OCI-M2 (cell line): ENCODE results near the gene TMEM107.

ENCODE experiments used
- DNase-seq: peaks from one replicate; lab custom pipeline; 2025; ENCODE audit not compliant: unreplicated experiment; lab: John Stamatoyannopoulos, UW

TMEM107 gene

GRCh38 chr17:8138672-8139371, 37.4 kb downstream of the TMEM107 start:
- DNase-seq = peak; percentile 97

- DNase-seq = no peak
Measured at GRCh38 chr17:8138374-8138671, 37.9 kb downstream of the TMEM107 start.

DNA sequence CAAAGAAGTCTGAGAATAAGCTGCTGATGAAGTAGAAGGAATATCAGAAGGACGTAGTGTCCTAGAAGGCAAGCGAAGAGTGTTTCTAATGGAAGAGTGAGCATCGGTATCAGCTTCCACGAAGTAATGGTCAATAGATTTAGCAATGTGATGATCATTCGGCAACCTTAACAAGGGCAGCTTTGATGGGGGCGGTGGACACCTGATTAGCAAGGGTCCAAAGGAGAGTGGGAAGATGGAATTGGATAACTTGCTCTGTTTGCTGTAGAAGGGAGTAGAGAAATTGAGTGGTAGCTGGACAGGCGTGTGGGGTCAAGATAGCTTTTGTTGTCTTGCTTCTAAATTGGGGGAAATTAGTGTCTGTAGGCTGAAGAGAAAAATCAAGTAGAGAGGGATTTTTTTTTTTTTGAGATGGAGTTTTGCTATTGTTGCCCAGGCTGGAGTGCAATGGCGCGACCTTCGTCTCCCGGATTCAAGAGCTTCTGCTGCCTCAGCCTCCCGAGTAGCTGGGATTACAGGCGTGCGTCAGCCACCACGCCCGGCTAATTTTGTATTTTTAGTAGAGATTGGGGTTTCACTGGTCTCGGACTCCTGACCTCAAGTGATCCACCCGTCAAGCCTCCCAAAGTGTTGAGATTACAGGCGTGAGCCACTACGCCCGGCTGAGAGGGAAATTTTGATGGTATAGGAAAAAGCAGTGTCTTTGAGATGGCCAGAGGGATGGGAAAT, 38.4 kb downstream of the TMEM107 start:
- DNase-seq = no peak

DNA sequence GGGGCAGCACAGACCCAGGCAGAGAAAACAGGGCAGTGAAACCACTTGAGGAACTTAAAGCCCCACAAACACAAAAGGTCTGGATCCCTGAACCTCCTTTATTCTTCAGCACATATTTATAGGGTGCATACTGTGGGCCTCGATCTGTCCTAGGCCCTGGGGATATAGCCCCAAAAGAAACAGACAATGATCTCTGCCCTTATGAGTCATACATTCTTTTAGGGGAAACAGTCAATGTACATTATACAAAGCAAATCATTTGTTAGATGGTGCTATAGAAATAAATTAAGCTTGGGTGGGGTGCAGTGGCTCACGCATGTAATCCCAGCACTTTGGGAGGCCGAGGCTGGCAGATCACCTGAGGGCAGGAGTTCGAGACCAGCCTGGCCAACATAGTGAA, 42.2 kb downstream of the TMEM107 start:
- DNase-seq = no peak

DNA sequence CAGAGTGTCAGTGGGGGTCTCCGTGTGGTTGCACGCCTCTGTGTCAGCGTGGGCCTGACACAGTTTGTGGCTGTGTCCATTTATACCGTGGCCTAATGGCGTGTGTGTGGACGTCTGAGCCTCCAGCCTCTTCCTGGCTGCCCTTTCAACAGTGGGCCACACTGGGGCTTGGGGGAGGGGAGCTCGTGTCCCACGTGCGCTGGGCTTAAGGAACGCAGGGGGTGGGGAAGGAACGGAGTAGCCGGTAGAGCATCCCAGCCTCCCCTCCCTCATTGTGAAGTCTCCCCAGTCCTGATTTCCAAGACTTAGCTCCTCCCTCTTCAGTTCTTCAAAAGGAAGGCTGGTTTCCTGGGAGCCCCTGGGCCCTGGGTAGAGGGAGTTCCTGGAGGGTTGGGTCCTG, 42.8 kb downstream of the TMEM107 start:
- no peak for DNase-seq

DNA sequence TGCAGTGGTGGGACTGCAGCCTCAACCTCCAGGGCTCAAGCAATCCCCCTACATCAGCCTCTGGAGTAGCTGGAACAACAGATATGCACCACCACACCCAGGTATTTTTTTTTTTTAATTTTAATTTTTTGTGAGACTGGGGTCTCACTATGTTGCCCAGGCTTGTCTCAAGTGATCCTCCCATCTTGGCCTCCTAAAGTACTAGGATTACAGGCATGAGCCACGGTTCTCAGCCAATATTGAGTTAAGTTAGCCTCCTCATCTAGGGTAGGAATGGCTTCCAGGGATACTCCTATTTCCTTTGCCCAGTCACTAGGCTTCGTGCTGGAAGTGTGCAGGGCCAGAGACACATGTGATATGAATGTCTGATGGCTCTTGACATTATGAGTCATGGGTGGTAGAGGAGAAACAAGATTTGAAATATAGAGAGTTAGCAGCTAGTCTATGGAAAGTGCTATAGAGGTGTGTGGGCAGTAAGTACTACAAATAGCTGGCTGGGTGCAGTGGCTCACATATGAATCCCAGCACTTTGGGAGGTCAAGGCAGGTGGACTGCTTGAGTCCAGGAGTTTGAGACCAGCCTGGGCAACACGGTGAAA, 44.2 kb downstream of the TMEM107 start:
- DNase-seq = no peak

DNA sequence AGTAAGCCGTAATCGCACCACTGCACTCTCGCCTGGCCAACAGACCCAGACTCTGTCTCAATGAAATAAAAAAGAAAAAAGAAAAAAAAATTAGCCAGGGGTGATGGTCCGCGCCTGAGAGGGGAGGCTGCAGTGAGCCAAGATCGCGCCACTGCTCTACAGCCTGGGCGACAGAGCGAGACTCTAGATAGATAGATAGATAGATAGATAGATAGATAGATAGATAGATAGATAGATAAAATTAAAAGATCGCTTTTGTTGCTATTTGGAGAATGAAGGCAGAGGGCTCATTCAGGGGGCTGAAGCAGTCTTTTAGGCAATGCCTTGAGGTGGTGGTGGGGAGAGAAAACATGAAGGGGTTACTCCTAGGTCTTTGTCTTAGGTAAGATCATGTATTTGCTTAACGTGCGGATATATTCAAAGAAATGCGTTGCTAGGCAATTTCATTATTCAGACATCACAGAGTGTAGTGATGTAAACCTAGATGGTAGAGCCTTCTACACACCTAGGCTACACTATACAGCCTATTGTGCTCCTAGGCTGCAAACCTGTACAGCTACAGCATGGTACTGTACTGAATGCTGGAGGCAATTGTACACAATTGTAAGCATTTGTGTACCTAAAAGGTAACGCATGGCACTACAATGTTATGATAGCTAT, 47.9 kb downstream of the TMEM107 start:
- DNase-seq = no peak

DNA sequence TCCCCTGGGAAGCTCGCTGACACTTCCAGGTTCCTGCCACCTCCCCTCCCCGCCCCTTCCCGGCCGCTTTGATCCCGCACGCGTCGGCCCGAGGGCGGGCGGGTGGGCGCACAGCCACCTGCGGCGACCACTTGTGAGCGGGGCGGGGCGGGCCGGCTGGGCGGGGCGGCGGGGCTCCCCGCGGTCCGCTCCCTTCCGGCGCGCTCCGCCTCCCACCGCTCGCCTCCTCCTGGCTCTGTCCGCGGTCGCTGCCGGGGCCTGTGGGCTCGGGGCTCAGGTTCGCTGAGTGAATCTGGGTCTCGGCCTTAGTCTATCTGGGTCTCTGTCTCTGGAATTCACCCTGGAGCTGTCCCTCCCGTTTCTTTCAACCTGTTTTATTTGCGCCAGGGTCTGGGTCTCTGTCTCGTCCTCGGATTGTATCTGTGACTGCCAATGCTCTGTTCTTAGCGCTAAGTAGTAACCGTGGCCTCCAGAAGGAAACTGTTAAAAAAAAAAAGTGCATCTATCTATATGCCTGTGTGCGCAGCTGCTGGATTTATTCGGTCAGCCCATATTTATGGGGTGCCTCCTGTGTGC, 49.6 kb downstream of the TMEM107 start:
- no peak for DNase-seq

DNA sequence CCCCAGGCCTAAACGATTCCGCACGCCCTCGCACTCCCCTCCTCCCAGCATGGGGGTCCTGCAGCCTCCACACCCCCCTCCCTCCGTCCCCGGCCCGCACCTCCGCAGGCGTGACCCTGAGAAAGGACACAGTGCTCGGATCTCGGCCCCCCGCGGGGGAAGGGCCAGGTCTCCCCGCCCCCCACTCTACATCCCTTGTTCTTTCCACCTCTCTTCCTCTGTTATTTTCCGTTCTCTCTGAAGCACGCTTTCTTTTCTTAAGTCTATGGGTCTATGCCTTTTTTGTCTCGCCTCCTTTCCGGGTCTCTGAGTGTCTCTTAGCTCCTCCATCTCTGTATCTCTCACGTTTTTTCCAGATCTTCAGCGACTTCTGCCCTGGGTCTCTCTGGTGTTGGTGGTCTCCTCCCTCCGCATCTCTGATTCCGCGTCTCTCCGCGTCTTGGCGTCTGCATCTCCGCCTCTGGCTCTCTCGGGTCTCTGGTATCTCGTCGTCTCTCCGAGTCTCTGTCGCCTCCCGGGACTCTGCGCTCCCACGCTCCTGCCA, 50.2 kb downstream of the TMEM107 start:
- no peak for DNase-seq

- peak; percentile 47 for DNase-seq
Measured at GRCh38 chr17:8125154-8125946, 50.8 kb downstream of the TMEM107 start.

DNA sequence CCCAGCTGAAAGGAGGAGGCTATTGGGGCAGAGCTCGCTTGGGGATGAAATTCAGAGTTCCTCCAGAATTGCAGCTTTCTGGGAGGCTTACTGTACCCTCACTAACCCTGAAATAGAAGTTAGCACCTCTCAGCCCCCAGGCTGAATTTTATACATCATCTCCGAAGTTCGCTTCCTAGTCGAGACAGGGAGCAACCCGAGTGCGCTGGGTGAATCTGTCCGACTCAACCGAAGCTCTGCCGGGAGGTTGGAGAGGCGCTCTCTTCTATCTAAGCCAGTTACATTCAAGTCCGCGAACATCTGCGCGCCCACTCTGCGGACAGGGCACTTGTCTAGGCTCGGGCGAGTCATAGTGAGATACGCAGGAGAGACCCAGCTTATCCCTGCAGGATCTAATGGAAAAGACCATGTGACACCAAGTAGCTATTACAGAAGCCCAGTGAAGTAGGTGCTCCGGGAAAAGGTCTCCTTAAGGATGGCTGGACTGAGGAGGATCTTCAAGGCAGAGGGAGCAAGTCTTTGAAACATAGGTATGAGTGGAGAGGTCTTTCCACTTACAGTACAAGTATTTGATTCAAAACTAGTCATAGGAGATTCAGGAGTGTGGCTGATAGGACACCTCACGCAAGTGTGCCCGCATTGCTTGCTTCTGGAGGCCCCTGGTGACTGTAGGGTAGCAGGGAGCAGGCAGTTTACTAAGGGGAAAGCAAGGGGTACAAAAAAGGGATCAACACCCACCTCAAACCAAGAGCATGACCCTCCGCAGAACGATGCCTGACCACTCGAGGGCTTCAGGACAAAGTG, 51.6 kb downstream of the TMEM107 start:
- no peak for DNase-seq

DNA sequence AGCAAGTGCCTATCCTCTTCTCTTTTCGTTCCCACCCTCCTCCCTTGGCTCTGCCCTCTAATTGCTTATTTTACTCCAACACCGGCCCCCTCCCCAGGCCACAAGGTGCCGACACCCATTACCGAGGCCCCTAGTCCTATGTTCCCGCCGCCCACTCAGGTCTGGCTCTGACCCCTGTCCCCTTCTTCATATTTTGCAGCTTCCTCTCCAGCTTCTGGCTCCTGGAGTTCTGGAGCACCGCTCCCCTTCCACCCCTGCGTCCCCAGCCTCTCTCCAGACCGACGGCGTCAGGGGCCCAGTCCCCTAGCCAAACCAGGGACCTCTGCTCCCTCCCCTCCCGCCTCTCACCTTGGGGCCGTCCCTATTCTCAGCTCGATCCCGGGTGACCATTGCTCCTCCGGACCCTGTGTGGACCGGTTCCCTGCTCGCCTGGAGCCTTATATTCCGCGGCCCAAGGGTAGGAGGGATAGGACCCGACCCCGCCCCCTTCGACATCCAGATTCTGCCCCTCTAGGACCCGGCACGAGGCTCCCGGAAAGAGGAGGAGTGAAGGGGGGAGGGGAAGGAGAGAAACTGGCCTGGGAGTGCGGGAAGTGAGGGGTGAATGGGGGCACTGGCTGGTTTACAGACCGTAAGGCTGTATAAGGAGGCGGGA, 52.4 kb downstream of the TMEM107 start, which contains the start of gene HES7:
Gene HES7 (minus strand): TSS at position 412 of the 655 bp plus-strand sequence. CDS start 22 bp downstream, at position 390.
- DNase-seq = no peak

- DNase-seq = no peak
Measured at GRCh38 chr17:8122924-8123694, 53.1 kb downstream of the TMEM107 start.
